Measurements from ENCODE around the gene EMCN. TPM values are rescaled to one million over a fixed set of nuclear protein-coding genes. Genes with fewer than 3 reads are reported as not detected.
"Not testable (repeated sequence)": the region's sequence is repeated elsewhere in the genome, so short reads cannot be mapped to it uniquely, and the experiment has no call there.

EMCN gene
- total RNA-seq, 1 donor from 2014 or later: 2.9 TPM

DNA sequence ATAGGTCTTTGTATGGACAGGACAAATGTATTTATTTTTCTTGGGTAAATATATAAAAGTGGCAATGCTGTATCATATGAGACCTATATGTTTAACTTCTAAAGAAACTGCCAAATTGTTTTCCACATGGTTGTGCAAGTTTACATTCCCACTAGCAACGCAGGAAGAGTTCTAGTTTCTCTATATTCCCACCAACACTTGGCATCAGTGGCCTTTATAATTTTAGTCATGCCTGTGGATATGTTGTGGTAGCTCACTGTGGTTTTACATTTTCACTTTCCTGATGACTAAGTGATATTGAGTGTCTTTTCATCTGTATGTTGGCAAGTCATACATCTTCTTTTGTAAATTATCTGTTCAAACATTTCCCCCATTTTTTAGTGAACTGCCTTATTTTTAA is 126.0 kb downstream of the EMCN start:
- DNase-seq (ENCODE audit: low spot score in 2 of 2): no peak
- no peak for FAIRE-seq

DNA sequence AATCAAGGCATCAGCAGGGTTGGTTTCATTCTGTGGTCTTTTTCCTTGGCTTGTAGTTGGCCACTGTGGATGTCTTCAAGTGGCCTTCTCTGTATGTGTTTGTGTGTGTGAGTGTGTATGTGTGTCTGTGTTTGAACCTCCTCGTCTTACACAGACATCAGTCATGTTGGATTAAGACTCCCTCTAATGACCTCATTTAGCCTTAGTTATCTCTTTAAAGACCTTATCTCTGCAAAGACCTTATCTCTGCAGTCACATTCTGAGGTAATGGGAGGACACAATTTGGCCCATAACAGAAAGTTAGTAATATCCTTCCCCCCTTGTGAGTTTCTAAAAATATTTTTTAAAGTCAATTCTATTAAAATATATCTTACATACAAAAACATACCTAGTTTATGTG is 126.7 kb downstream of the EMCN start:
- no peak for DNase-seq (ENCODE audit: low spot score in 2 of 2)
- no peak for FAIRE-seq

DNA sequence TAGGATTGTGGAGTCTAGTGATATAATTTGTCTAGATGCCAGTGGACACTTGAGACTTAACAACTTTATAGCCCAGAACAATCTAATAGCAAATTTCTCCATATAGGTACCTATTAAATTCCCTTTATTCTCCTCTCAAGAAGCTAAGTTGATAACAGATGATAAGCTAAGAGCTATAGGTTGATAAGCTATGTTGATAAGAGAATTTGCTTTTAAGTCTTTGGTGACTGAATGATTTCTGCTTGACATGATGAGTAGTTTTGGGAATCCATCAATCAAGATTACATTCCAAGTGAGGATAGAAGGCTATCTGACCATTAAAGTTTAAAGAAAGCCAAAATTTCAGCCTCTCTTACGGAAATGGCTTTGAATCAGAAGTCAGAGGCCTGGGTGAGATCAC is 131.6 kb downstream of the EMCN start:
- no peak for FAIRE-seq

DNA sequence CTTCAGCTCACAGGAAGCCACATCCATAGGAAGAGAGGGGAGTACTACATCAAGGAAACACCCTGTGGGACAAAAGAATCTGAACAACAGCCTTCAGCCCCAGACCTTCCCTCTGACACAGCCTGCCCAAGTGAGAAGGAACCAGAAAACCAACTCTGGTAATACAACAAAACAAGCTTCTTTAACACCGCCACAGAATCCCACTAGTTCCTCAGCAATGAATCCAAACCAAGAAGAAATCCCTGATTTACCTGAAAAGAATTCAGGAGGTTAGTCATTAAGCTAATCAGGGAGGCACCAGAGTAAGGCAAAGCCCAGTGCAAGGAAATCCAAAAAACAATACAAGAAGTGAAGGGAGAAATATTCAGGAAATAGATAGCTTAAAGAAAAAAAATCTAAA is 137.4 kb downstream of the EMCN start:
- not testable (repeated sequence) for FAIRE-seq

More for the DNA sequence above, 131.6 kb downstream of the EMCN start:
- no peak for DNase-seq (ENCODE audit: low spot score in 2 of 2)

DNA sequence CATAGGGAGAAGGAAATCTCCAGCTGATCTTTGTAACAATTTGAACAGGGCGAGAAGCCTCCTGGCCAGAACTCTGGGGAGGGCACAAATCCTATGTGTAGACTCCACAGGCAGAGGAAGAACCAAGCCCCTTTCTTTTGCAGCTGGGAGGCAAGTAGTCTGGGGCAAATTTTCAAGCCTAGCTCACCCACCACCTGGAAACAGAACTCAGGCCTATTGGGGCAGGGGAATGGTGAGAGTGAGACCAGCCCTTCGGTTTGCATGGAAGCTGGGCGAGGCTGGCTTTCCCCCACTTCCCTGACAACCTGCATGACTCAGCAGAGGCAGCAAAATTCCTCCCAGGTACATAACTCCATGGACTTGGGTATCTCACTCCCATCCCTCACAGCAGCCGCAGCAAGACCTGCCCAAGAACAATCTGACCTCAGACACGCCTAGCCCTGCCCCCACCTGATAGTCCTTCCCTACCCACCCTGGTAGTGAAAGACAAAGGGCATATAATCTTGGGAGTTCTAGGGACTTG is 138.2 kb downstream of the EMCN start:
- DNase-seq (ENCODE audit: low spot score in 2 of 2): no peak
- FAIRE-seq: no peak

More for the DNA sequence above, 137.4 kb downstream of the EMCN start:
- not testable (repeated sequence) for DNase-seq (ENCODE audit: low spot score in 2 of 2)

DNA sequence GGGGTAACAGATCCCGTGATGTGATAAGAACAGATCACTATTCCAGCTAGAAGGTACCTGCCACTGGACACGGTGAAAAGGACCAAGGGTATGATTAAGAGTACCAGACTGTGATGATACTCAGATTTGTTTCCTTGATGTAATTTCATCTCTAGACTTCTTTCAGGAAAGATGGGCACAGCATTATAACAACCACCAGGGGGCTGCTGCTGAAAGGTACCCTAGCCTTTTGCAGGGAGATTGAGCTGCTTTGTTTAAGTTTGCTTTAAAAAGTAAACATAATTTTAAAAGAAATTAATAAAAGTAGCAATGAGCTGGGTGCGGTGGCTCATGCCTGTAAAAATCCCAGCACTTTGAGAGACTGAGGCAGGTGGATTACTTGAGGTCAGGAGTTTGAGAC is 145.4 kb downstream of the EMCN start:
- FAIRE-seq: no peak
- no peak for DNase-seq (ENCODE audit: low spot score in 2 of 2)

DNA sequence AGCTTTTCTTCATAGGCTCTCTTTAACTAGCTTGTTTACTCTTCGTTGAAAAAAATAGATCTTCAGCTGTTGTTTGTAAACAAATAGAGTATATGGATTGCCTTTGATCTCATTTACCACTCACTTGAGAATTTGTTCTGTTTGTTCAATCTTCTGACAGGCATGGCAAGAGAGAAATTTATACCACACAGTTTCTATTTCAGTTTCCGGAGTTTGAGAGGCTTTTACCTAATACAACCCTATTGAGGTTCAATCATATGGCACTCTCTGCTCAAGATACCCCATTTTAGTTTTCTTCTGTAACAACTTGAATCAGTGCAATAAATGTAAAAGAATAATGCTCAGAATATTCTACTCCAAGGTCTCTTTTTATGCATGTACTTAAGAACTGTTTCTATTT is 148.0 kb downstream of the EMCN start:
- FAIRE-seq (no peak), DNase-seq (ENCODE audit: low spot score in 2 of 2) (no peak)

DNA sequence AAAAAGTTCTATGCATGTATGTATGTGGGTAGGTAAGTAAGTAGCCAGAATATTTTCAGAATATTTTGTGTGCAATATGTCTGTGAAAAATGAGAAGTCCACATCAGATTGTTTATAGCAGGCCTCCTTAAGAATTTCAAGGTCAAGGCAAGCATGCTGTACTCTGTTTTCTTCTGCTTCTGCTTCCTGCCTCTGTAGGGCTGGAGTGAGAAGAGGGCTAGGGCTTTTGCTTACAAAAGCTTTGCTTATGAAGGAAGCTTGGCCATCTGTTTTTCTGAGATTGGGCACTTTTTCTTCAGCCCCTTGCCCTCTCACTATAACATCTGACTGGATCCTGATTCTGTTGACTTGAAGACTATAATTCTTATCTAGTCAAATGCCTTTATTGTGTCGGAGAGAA is 150.4 kb downstream of the EMCN start:
- DNase-seq (ENCODE audit: low spot score in 2 of 2) (no peak), FAIRE-seq (no peak)

DNA sequence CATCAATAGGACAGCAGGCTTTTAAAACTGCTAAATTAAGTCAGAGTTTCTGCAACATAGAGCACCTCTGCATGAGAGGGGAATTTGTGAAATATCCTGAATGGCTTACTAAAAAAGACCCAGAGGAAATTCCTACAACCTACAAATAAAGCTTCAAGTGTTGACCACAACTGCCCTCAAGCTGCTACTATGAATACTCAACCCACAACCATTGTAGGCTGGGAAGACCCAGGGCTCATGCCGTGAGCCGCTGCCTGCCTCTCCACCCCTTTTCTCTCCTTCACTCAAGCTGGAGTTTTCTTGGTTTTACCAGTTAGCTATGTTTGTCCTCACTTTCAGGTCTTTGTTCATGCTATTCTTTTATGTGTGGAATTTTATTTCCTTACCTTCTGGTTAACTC is 151.6 kb downstream of the EMCN start:
- DNase-seq (ENCODE audit: low spot score in 2 of 2) (no peak), FAIRE-seq (no peak)

DNA sequence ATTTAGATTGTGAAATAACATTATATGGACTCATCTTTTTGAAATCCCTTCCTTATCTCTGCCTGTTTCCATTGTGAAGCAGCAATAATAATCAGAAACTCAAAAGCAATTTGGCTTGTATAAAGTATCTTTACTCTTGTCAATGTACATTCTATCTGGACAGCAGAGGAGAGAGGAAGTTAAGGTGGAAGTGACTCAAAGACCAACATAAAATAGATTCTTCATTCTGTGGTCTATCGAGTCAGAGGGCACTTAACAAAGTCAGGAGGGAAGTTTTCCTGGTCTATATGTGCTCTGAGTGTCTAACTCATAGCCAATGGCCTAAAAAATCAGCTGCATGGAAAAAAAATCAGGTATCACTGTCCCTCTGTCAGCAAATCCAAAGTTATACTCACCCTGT is 155.5 kb downstream of the EMCN start:
- DNase-seq (ENCODE audit: low spot score in 2 of 2): no peak
- FAIRE-seq: no peak

DNA sequence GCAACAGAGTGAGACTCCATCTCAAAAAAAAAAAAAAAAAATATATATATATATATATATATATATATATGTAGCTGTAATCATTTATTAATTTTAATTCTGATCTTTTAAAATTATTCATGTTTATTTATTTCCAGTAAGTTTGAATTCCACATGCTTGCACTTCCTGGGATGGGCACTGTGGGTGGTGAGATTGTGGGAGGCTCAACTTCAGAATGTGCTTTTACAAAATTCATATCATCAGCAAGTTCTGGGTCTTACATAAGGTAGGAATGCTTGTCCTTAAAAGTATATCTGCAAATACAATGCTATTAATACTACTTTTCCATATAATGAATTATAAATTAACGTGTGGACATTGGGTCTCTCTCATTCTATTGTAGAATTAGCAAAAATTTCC is 156.5 kb downstream of the EMCN start:
- no peak for DNase-seq (ENCODE audit: low spot score in 2 of 2)
- no peak for FAIRE-seq

DNA sequence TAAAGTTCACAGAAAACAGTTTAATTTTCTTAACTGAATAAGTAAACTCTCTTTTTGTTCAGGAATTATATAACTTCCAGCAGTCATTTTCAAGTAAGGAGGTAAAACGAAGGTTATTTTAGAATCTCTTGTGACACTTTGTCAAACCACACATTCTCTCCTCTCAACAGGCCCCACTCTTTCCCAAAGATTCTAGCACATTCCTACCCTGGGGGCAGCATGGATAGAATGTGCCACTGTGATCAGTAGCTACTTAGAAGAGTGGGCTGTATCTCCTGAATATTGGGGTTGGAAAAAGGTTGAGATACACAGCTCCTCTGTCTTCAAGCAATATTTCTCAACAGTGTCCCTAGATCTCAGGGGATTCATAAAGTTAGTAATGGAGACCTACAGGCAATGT is 157.6 kb downstream of the EMCN start:
- FAIRE-seq: no peak

DNA sequence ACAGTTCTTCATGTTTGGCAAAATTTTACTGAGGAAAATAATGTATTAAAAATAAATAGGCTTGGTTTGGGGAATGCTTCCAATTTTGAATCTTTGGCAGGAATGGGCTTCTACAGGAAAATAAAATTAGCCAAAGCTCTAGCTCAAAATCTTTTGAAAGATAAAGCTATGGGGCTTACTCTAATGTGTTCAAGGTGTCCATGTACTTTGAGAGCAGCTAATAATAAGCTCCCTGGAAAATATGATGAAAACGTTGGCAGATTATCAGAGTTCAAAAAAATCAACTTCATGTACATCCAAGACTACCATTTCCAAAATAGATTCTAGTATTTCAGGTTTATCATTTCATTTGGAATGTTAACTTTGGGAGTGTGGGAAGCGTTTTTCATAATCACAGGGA is 158.4 kb downstream of the EMCN start:
- FAIRE-seq: no peak
- no peak for DNase-seq (ENCODE audit: low spot score in 2 of 2)

More for the DNA sequence above, 157.6 kb downstream of the EMCN start:
- no peak for DNase-seq (ENCODE audit: low spot score in 2 of 2)

DNA sequence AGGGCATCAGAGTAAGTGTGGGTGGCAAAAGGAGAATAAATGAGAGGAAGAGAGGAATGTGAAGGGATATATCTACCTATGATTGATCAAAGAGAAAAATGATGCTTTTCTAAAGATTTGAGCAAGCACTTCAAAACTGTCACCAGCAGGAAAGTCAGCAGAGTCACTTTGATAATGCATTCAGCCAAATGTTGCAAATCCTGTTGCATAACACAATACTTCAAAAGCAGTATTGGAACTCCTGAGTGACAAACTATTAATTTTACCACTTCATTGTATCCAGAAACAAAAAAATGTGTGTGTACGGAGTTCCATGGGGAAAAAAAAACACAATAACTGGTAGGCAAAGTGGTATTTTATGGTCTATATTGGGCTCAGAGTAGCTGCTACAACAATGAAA is 160.3 kb downstream of the EMCN start:
- DNase-seq (ENCODE audit: low spot score in 2 of 2) (no peak), FAIRE-seq (no peak)

DNA sequence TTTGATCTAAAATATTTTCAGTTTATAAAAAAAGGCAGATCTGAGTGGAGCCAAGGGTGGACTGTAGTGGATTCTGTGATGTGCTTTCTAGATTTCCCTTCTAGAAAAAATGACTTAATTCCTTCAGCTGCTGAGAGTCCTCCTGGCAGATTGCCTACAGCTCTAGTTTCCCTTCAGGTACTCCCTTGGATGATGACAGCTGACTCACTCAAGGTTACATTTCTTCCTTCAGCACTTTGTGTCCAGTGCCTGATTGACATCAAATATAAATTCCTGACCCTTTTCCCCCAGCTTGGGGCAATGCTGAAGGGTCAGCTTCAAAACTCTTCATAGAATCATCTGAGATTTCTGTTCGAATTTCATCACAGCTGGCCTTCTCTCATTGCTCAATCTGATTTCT is 161.7 kb downstream of the EMCN start:
- DNase-seq (ENCODE audit: low spot score in 2 of 2): no peak
- no peak for FAIRE-seq

DNA sequence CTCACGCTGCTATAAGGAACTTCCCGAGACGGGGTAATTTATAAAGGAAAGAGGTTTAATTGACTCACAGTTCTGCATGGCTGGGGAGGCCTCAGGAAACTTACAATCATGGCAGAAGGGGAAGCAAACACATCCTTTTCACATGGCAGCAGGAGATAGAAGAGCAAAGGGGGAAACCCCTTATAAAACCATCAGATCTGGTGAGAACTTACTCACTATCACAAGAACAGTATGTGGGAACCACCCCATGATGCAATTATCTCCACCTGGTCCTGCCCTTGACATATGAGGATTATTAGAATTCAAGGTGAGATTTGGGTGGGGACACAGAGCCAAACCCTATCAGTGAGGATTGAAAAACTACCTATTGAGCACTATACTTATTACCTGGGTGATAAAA is 165.5 kb downstream of the EMCN start:
- FAIRE-seq; DNase-seq (ENCODE audit: low spot score in 2 of 2): not testable (repeated sequence)

DNA sequence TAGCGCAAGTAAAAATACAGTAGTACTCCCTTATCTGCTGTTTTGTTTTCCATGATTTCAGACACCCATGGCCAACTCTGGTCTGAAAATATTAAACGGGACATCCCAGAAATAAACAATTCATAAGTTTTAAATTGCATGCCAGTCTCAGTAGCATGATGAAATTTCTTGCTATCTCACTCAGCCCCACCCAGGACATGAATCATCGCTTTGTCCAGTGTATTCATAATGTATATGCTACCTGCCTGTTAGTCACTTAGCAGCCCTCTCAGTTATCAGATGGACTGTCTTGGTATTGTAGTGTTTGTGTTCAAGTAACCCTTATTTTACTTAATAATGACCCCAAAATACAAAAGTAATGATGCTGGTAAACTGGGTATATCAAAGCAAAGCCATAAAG is 169.3 kb downstream of the EMCN start:
- no peak for FAIRE-seq
- no peak for DNase-seq (ENCODE audit: low spot score in 2 of 2)

DNA sequence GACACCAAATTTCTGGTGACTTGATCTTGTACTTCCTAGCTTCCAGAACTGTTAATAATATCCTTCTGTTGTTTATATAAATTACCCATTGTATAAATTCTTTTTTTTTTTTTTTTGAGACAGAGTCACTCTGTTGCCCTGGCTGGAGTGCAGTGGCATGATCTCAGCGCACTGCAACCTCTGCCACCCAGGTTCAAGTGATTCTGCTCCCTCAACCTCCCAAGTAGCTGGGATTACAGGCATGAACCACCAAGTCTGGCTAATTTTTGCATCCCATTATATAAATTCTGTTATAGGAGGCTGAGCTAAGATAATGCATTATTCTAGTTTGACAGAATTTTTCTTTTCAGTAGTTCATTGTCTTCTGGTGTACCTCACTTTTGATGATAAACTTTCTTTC is 170.6 kb downstream of the EMCN start:
- DNase-seq (ENCODE audit: low spot score in 2 of 2) (no peak), FAIRE-seq (no peak)

DNA sequence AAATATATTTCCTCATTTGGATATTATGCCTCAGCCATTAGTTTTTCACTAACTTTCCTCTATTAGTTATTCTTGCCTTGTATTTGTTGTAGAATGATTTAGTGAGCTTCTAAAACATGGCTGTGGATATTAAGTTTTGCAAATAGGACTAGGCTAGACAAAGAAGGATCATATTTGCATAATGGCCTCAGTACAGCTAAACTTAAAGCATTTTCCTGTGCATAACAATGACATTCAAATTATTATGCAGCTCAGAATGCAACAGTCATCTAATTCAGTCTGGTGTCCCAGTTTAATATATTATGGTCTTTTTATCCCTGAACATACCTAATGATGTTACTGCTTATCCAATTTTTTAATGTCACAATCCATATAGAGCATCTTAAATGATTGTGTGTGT is 172.2 kb downstream of the EMCN start:
- FAIRE-seq: no peak
- DNase-seq (ENCODE audit: low spot score in 2 of 2): no peak
